AG04449 (cell line): Measurements from ENCODE around the gene LPAR5.
"Not testable (repeated sequence)": the region's sequence is repeated elsewhere in the genome, so short reads cannot be mapped to it uniquely, and the experiment has no call there.

Source experiments
- CTCF ChIA-PET: fragments of 350-600 bp; formaldehyde crosslinking; extraction: SDS; loops from one replicate; lab custom pipeline; 2021; ENCODE audit warnings: antibody characterized with exemption; lab: Yijun Ruan, JAX
- POLR2A ChIA-PET: fragments of 400-600, 350-600 bp; formaldehyde crosslinking; extraction: SDS; loops from one replicate; lab custom pipeline; 2020; ENCODE audit warnings: antibody characterized with exemption, inconsistent platforms; lab: Yijun Ruan, JAX
- DNase-seq: peaks from one replicate; pipeline ENCODE4 v3.0.0-alpha.2; 2010; ENCODE audit warnings: low read depth, low spot score
- H3K4me3 ChIP-seq: 2 replicates; pipeline ENCODE4 v1.5.1; 2011; ENCODE audit warnings: low read depth, mild to moderate bottlenecking, control low read depth, low read length
- TF ChIP-seq, protein P1 (sequence below): IDR thresholded peaks from one replicate; pipeline ENCODE4 v1.5.1; 2011; ENCODE audit warnings: mild to moderate bottlenecking, moderate library complexity, low read length, control low read depth, inconsistent platforms; ENCODE audit not compliant: insufficient read depth; ENCODE audit errors: missing control alignments

LPAR5 gene

GRCh38 chr12:6602526-6602925 is 33.2 kb downstream of the LPAR5 start:
- ChIA-PET CTCF (interaction anchor here (0.9 to 2.1 kb wide), 8 partner anchors 14 to 105 kb away, joined by 3 to 6 read pairs (median 4); partner anchors contain the start of gene NOP2), POLR2A (interaction anchor here (1.0 to 1.2 kb wide), 2 partner anchors 69 to 87 kb away, joined by 3 to 4 read pairs; partner anchors contain the start of genes GAPDH and ZNF384)
- no peak overlapping the region; the same call in 1 of the 2 replicates for H3K4me3 ChIP-seq
- no peak for DNase-seq
- TF ChIP-seq, protein P1, sequence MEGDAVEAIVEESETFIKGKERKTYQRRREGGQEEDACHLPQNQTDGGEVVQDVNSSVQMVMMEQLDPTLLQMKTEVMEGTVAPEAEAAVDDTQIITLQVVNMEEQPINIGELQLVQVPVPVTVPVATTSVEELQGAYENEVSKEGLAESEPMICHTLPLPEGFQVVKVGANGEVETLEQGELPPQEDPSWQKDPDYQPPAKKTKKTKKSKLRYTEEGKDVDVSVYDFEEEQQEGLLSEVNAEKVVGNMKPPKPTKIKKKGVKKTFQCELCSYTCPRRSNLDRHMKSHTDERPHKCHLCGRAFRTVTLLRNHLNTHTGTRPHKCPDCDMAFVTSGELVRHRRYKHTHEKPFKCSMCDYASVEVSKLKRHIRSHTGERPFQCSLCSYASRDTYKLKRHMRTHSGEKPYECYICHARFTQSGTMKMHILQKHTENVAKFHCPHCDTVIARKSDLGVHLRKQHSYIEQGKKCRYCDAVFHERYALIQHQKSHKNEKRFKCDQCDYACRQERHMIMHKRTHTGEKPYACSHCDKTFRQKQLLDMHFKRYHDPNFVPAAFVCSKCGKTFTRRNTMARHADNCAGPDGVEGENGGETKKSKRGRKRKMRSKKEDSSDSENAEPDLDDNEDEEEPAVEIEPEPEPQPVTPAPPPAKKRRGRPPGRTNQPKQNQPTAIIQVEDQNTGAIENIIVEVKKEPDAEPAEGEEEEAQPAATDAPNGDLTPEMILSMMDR: no peak

- CTCF ChIA-PET: interaction anchor here (0.8 to 1.8 kb wide), 7 partner anchors 10 to 274 kb away, joined by 3 to 5 read pairs (median 3); no protein-coding TSS in a partner anchor
- DNase-seq, H3K4me3 ChIP-seq: not testable (repeated sequence)
- POLR2A ChIA-PET: interaction anchor here (1.0 kb wide), 1 partner anchor 62 kb away, joined by 4 read pairs; the partner anchor contains the start of gene GAPDH
These were observed 40.1 kb downstream of the LPAR5 start for GRCh38 chr12:6595673-6596072.

- TF ChIP-seq, protein P1: no peak
- ChIA-PET CTCF (interaction anchor here (1.1 to 5.4 kb wide), 3 partner anchors 10 to 28 kb away, joined by 3 to 24 read pairs (median 4); no protein-coding TSS in a partner anchor), POLR2A (no interaction called here)
- H3K4me3 ChIP-seq: no peak overlapping the region
- no peak for DNase-seq
These were observed 43.7 kb downstream of the LPAR5 start for GRCh38 chr12:6592087-6592486.

DNA sequence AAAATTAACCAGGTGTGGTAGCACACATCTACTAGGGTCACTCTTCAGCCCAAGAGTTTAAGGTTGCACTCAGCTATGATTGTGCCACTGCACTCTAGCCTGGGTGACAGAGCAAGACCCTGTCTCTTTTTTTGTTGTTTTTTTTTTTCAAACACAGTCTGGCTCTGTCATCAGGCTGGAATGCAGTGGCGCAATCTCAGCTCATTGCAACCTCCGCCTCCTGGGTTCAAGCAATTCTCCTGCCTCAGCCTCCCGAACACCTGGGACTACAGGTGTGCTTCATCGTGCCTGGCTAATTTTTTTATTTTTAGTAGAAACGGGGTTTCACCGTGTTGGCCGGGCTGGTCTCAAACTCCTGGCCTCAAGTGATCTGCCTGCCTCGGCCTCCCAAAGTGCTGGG is 49.2 kb downstream of the LPAR5 start:
- H3K4me3 ChIP-seq, POLR2A ChIA-PET, DNase-seq: not testable (repeated sequence)
- CTCF ChIA-PET: interaction anchor here (0.9 to 5.4 kb wide), 10 partner anchors 10 to 167 kb away, joined by 3 to 24 read pairs (median 4); partner anchors contain the start of genes MLF2 and NOP2

DNA sequence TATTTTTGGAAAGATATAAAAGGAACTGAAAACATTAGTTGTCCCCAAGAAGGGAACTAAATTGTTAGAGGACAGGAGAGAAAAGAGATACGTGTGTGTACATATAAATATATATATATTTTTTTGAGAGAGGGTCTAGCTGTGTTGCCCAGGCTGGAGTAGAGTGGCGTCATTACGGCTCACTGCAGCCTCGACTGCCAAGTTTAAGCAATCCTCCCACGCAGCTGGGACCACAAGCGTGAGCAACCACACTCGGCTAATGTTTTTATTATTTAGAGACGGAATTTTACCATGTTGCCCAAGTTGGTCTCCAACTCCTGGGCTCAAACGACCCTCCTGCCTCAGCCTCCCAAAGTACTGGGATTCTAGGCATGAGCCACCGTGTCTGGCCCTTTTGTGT is 51.5 kb downstream of the LPAR5 start:
- no peak overlapping the region for H3K4me3 ChIP-seq
- TF ChIP-seq, protein P1: no peak
- POLR2A ChIA-PET: interaction anchor here (0.9 to 1.2 kb wide), 2 partner anchors 11 to 50 kb away, joined by 3 read pairs; partner anchors contain the start of gene GAPDH
- no peak for DNase-seq
- CTCF ChIA-PET: interaction anchor here (1.0 to 3.0 kb wide), 5 partner anchors 11 to 31 kb away, joined by 3 to 11 read pairs (median 3); no protein-coding TSS in a partner anchor

DNA sequence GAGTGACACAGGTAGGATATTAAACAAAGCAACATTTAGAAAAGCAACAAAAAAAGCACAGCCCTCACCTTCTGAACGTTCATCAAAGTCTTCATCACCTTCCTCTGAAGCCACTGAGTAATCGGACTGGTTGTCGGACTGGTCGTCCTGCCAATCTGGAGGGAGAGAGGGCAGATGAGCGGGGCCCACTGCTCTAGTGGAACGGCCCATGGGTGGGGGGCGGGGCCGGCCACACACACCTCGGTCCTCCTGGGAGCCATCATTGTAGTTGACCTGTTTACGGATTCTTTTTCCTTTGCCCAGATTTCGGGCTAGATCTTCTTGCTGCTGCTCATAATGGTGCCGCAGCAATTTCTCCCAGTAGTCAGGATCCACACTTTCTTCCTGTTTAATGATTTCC is 52.8 kb downstream of the LPAR5 start:
- CTCF ChIA-PET: interaction anchor here (0.6 to 3.0 kb wide), 5 partner anchors 12 to 30 kb away, joined by 3 to 11 read pairs (median 5); no protein-coding TSS in a partner anchor

DNA sequence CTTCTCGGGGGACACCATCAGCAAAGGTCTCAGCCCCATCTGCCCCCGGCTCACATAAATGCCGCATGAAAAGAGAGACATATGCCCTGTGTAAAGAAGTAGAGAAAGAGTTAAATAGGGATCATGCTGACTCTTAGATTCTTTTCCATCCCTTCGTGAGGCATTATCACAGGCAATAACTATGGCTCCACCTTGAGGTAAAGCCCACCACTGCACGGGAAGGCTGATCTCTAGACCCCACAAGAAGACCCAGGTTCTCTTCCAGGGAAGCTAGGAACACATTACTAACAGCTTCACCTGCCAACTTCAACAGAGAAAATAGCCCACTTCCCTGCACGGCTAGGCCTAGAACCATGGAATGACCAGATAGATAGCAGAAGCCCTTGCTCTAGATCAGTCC is 53.6 kb downstream of the LPAR5 start:
- DNase-seq: no peak

More for the DNA sequence above, 52.8 kb downstream of the LPAR5 start:
- no peak for DNase-seq
- H3K4me3 ChIP-seq: no peak overlapping the region
- POLR2A ChIA-PET: no interaction called here
- TF ChIP-seq, protein P1: no peak

More for the DNA sequence above, 53.6 kb downstream of the LPAR5 start:
- POLR2A ChIA-PET: no interaction called here
- H3K4me3 ChIP-seq: no peak overlapping the region
- TF ChIP-seq, protein P1: no peak
- CTCF ChIA-PET: interaction anchor here (0.7 to 3.0 kb wide), 4 partner anchors 9 to 18 kb away, joined by 3 to 11 read pairs (median 4); no protein-coding TSS in a partner anchor
